Measurements from ENCODE around the gene PIK3C2G. TPM values are rescaled to one million over a fixed set of nuclear protein-coding genes. Genes with fewer than 3 reads are reported as not detected.

The PIK3C2G gene
- total RNA-seq, 1 experiment from 2014 or later, result not detected

DNA sequence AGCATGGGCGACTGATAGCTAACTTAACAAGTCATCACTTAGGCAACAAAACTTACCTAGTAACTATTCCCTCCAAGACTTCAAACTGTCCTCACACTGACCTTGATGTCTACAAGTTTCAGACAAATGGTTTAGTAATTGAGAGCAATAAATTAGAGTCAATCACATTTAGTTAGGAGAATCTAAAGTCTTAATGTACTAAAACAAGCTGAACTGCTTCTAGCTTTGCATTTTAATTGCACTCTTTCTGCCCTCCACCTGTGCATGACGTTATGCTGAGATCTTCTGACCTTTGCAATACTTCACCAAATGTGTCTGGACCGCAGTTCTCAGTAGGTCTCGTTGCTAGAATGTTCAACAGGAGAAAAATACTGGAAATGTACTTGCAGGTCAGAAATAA is 158.0 kb downstream of the PIK3C2G start:
- Histone ChIP-seq H3K56ac (ENCODE audit: insufficient read length, low read depth, low read length) (no peak overlapping the region), H4K20me1 (ENCODE audit: control insufficient read depth, insufficient read depth, insufficient read length) (no peaks in the 10 kb centered on the region), H3K9me3 (ENCODE audit: control insufficient read depth, low read depth, low read length) (no peaks in the 10 kb centered on the region), H4K5ac (ENCODE audit: insufficient read length, low read depth, low read length) (no peak overlapping the region), H2AK5ac (ENCODE audit: insufficient read length, low read length) (no peak overlapping the region), H2BK15ac (ENCODE audit: low read depth, low read length) (no peak overlapping the region), H3K14ac (ENCODE audit: insufficient read depth, low read length) (no peak overlapping the region), H3K27me3 (ENCODE audit: insufficient read depth, low read length) (no peaks in the 10 kb centered on the region), H3K79me1 (ENCODE audit: insufficient read depth, low read depth, low read length, poor library complexity, severe bottlenecking) (no peaks in the 10 kb centered on the region), H3K4me1 (ENCODE audit: insufficient read depth, low read length) (no peaks in the 10 kb centered on the region; the same call in 1 of the 2 replicates), H3K4ac (ENCODE audit: low read depth, low read length) (no peak overlapping the region), H3K79me2 (ENCODE audit: insufficient read depth, low read length) (no peaks in the 10 kb centered on the region), H3K23ac (ENCODE audit: insufficient read length, low read depth, low read length) (no peak overlapping the region), H2AFZ (ENCODE audit: low read length) (no peak overlapping the region), H2BK12ac (ENCODE audit: insufficient read length, low read depth, low read length) (no peak overlapping the region), H3T11ph (ENCODE audit: low read length) (no peak overlapping the region), H2BK120ac (ENCODE audit: low read depth, low read length, poor library complexity, severe bottlenecking) (no peak overlapping the region), H4K91ac (ENCODE audit: insufficient read length, low read depth, low read length) (no peak overlapping the region), H4K8ac (replicated peaks; ENCODE audit: insufficient read length, low read depth, low read length) (no peak overlapping the region), H3K9ac (ENCODE audit: extremely low read depth, insufficient read length, low read length) (no peak overlapping the region), H2BK5ac (ENCODE audit: insufficient read length, low read length) (no peak overlapping the region), H3K18ac (ENCODE audit: insufficient read length, low read depth, low read length) (no peak overlapping the region), H3K27ac (ENCODE audit: insufficient read length, low read depth, low read length) (no peak overlapping the region), H3K4me2 (ENCODE audit: insufficient read depth, insufficient read length, low read length) (no peak overlapping the region), H2BK20ac (ENCODE audit: low read depth, low read length, poor library complexity, severe bottlenecking) (no peak overlapping the region), H3K23me2 (ENCODE audit: insufficient read length, low read depth, low read length, poor library complexity, severe bottlenecking) (no peaks in the 10 kb centered on the region)
- no CpG with 5 or more reads among the region's 4 CpGs for WGBS (ENCODE audit: extremely low coverage, insufficient read length, low lambda C conversion rate)
- TF ChIP-seq, protein P1, sequence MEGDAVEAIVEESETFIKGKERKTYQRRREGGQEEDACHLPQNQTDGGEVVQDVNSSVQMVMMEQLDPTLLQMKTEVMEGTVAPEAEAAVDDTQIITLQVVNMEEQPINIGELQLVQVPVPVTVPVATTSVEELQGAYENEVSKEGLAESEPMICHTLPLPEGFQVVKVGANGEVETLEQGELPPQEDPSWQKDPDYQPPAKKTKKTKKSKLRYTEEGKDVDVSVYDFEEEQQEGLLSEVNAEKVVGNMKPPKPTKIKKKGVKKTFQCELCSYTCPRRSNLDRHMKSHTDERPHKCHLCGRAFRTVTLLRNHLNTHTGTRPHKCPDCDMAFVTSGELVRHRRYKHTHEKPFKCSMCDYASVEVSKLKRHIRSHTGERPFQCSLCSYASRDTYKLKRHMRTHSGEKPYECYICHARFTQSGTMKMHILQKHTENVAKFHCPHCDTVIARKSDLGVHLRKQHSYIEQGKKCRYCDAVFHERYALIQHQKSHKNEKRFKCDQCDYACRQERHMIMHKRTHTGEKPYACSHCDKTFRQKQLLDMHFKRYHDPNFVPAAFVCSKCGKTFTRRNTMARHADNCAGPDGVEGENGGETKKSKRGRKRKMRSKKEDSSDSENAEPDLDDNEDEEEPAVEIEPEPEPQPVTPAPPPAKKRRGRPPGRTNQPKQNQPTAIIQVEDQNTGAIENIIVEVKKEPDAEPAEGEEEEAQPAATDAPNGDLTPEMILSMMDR (conservative IDR thresholded peaks at IDR 0.05), result no peak
- Mint-ChIP-seq H3K4me3 (no peak overlapping the region), H3K4me1 (peaks cover 0 to 6% of the 10 kb centered on the region in 2 experiments; a peak in 3 of 4 replicates), H3K27me3 (ENCODE audit: low read depth) (no peaks in the 10 kb centered on the region), H3K36me3 (ENCODE audit: insufficient read depth in 1 of 3, low read depth in 3 of 3) (no peaks in the 10 kb centered on the region), H3K9me3 (no peaks in the 10 kb centered on the region), H3K27ac (no peak overlapping the region)
- no peak for DNase-seq
